Suprapubic skin (tissue), 3 donors: Measurements from ENCODE around the gene RFX7.

Experiments
- POLR2A ChIP-seq, 2 donors: fragments of 450-650 bp; IDR thresholded peaks; one replicate each; pipeline ENCODE4 v1.6.1; 2017; ENCODE audit warnings: antibody characterized with exemption in 2 of 2, mild to moderate bottlenecking in 2 of 2, moderate library complexity in 2 of 2
- TF ChIP-seq, protein P1 (sequence below), 2 donors: fragments of 200-600 bp in 1 of 2; fragments of 450-650 bp in 1 of 2; sonication (generic) in 1 of 2; IDR thresholded peaks; one replicate each; pipeline ENCODE4 v1.5.1; 2016 to 2019; ENCODE audit warnings: antibody characterized with exemption in 2 of 2, mild to moderate bottlenecking in 1 of 2, moderate library complexity in 1 of 2

DNA sequence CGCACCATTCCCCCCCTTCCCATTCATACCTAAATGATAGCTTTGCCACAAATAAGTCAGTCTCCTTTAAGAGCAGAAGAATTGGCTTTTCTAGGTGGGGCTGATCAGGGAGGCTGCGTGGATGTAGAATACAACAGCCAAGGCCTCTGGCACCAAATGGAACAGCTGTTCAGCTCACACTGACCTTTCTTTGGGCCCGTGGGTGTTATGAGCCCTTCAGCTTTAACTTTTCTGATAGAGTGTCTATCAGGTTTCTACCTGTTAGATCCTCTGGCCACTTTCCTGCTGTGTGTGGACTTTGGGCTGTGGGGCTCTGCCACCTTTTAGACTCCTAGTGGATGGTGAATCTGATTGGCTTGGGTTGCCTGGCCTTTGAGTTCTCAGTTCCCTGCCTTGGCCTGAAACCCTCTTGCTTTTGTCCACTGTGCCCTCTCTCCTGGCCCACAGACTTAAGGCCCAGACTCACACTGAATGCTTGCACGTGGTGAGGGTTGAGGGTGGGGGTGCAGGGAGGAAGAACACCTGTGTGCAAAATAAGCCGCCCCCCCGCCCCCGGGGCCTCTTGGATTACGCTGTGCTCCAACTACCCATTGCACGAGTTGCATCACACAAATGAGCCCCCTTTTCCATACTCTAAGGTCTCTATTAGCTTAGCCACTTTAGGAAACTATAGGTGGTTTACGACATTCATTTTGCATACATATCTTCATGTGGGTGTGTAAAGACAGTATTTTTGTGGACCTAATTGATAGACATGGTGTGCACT lies 1.3 kb upstream of the RFX7 start:
- TF ChIP-seq, protein P1, sequence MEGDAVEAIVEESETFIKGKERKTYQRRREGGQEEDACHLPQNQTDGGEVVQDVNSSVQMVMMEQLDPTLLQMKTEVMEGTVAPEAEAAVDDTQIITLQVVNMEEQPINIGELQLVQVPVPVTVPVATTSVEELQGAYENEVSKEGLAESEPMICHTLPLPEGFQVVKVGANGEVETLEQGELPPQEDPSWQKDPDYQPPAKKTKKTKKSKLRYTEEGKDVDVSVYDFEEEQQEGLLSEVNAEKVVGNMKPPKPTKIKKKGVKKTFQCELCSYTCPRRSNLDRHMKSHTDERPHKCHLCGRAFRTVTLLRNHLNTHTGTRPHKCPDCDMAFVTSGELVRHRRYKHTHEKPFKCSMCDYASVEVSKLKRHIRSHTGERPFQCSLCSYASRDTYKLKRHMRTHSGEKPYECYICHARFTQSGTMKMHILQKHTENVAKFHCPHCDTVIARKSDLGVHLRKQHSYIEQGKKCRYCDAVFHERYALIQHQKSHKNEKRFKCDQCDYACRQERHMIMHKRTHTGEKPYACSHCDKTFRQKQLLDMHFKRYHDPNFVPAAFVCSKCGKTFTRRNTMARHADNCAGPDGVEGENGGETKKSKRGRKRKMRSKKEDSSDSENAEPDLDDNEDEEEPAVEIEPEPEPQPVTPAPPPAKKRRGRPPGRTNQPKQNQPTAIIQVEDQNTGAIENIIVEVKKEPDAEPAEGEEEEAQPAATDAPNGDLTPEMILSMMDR (IDR thresholded peaks at IDR 0.05): no peak
- no peak for TF ChIP-seq POLR2A (IDR thresholded peaks at IDR 0.05)
